ENCODE results near the gene RAX. TPM values are rescaled to one million over a fixed set of nuclear protein-coding genes. Genes with fewer than 3 reads are reported as not detected.

RAX gene
- total and polyA plus RNA-seq, 2 donors from 2014 or later = not detected

- Histone ChIP-seq H3K4me3 (ENCODE audit: low read length in 3 of 3) (no peak overlapping the region), H3K9me3 (ENCODE audit: control insufficient read depth in 2 of 3, insufficient read depth in 1 of 3, low read length in 3 of 3) (no peaks in the 10 kb centered on the region), H3K27me3 (ENCODE audit: control insufficient read depth, insufficient read depth, low read length) (peaks cover 33% of the 10 kb centered on the region), H3K4me1 (ENCODE audit: control insufficient read depth in 2 of 3, insufficient read depth in 2 of 3, low read depth in 1 of 3, low read length in 3 of 3) (no peaks in the 10 kb centered on the region), H3K9ac (ENCODE audit: low read length in 3 of 3) (no peak overlapping the region), H3K36me3 (ENCODE audit: control insufficient read depth in 2 of 3, insufficient read depth in 3 of 3, low read length in 3 of 3) (no peaks in the 10 kb centered on the region), H3K27ac (ENCODE audit: low read depth in 2 of 2, low read length in 2 of 2) (no peak overlapping the region)
- intact Hi-C loops (cut with DNase I) = no loop called here
- TF ChIP-seq CTCF (IDR thresholded peaks at IDR 0.05; ENCODE audit: borderline replicate concordance, extremely low read depth, insufficient read depth) = no peak
- FAIRE-seq = no peak
- no peak for DNase-seq
These were observed 50.9 kb downstream of the RAX start for GRCh38 chr18:59222341-59222740.

GRCh38 chr18:59220784-59221765 is 52.2 kb downstream of the RAX start:
- intact Hi-C loops (cut with DNase I) = no loop called here
- Histone ChIP-seq H3K36me3 (ENCODE audit: control insufficient read depth in 2 of 3, insufficient read depth in 3 of 3, low read length in 3 of 3) (no peaks in the 10 kb centered on the region), H3K4me1 (ENCODE audit: control insufficient read depth in 2 of 3, insufficient read depth in 2 of 3, low read depth in 1 of 3, low read length in 3 of 3) (no peaks in the 10 kb centered on the region), H3K9ac (ENCODE audit: low read length in 3 of 3) (no peak overlapping the region), H3K27ac (ENCODE audit: low read depth in 2 of 2, low read length in 2 of 2) (no peak overlapping the region), H3K4me3 (ENCODE audit: low read length in 3 of 3) (no peak overlapping the region), H3K27me3 (ENCODE audit: control insufficient read depth, insufficient read depth, low read length) (peaks cover 35% of the 10 kb centered on the region), H3K9me3 (ENCODE audit: control insufficient read depth in 2 of 3, insufficient read depth in 1 of 3, low read length in 3 of 3) (no peaks in the 10 kb centered on the region)
- TF ChIP-seq CTCF (IDR thresholded peaks at IDR 0.05; ENCODE audit: borderline replicate concordance, extremely low read depth, insufficient read depth) = no peak
- FAIRE-seq = no peak
- DNase-seq = peak in 1 of 5 donors; percentile 9

- Histone ChIP-seq H3K9me3 (ENCODE audit: control insufficient read depth in 2 of 3, insufficient read depth in 1 of 3, low read length in 3 of 3) (no peaks in the 10 kb centered on the region), H3K4me3 (ENCODE audit: low read length in 3 of 3) (no peak overlapping the region), H3K4me1 (ENCODE audit: control insufficient read depth in 2 of 3, insufficient read depth in 2 of 3, low read depth in 1 of 3, low read length in 3 of 3) (no peaks in the 10 kb centered on the region), H3K27me3 (ENCODE audit: control insufficient read depth, insufficient read depth, low read length) (peaks cover 35% of the 10 kb centered on the region), H3K9ac (ENCODE audit: low read length in 3 of 3) (no peak overlapping the region), H3K36me3 (ENCODE audit: control insufficient read depth in 2 of 3, insufficient read depth in 3 of 3, low read length in 3 of 3) (no peaks in the 10 kb centered on the region), H3K27ac (ENCODE audit: low read depth in 2 of 2, low read length in 2 of 2) (no peak overlapping the region)
- TF ChIP-seq CTCF (IDR thresholded peaks at IDR 0.05; ENCODE audit: borderline replicate concordance, extremely low read depth, insufficient read depth) = no peak
- intact Hi-C loops (cut with DNase I) = no loop called here
- no peak for FAIRE-seq
- DNase-seq = peak in 3 of 5 donors; percentile 24 to 42 (median 24)
These were observed 53.0 kb downstream of the RAX start for GRCh38 chr18:59220164-59220783.

Data from kidney (tissue), 14 donors.